ENCODE measurements around the gene NRXN2.

The NRXN2 gene

DNA sequence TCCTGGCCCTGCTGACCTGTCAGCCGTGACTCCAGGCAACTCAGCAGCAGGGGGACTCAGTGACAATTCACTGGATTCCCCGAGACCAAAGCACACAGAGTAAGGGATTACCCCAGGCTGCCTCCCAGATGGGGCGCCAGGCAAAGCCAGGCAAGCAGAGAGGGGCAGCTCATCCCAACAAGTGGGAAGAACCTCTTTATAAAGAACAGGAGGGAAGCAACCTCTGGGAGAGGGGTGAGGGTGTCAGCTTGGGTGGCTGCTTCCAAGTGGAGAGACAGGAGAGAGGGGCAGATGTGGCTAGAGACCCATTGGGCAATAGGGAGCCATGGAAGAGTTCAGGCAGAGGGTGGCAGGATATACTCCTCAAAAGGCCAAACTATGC, 130.8 kb downstream of the NRXN2 start:
- no peaks in the 10 kb centered on the region for H3K9me2 ChIP-seq (replicated peaks; ENCODE audit: control insufficient read depth, low read length)

DNA sequence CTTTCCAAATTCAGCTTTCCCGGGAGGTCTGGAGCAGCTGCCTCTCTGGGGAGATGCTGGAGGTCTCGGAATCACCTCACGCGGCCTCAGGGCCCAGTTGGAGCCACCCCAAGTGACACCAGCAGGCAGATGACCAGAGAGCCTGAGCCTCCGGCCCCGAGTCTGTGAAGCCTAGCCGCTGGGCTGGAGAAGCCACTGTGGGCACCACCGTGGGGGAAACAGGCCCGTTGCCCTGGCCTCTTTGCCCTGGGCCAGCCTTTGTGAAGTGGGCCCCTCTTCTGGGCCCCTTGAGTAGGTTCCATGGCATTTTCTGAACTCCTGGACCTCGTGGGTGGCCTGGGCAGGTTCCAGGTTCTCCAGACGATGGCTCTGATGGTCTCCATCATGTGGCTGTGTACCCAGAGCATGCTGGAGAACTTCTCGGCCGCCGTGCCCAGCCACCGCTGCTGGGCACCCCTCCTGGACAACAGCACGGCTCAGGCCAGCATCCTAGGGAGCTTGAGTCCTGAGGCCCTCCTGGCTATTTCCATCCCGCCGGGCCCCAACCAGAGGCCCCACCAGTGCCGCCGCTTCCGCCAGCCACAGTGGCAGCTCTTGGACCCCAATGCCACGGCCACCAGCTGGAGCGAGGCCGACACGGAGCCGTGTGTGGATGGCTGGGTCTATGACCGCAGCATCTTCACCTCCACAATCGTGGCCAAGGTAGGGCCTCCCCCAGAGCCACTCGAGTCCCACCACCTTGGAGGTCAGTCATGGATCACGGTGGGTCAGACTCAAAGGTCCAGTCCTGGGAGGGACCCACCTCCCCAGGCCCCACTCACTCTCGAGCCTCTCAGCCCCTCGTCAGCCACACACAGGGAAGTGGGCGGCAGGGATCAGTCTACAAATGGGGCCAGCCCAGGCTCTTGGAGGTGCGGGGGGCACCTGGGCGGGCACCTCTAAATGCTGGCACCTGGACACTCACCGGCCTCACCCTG, 131.5 kb downstream of the NRXN2 start:
- H4K20me1 ChIP-seq (ENCODE audit: control insufficient read depth, insufficient read depth, low read depth, low read length): no peaks in the 10 kb centered on the region
- no peak overlapping the region for H3K27ac ChIP-seq (ENCODE audit: low read depth, low read length)
- no peaks in the 10 kb centered on the region for H3K36me3 ChIP-seq (ENCODE audit: control insufficient read depth, low read length)
- no peak overlapping the region for H3K4me2 ChIP-seq (ENCODE audit: low read length)
- no peaks in the 10 kb centered on the region for H3F3A ChIP-seq (ENCODE audit: control insufficient read depth, insufficient read depth)
- no peak overlapping the region for H3K4me3 ChIP-seq (ENCODE audit: low read length)
- no peaks in the 10 kb centered on the region for H3K9me2 ChIP-seq (replicated peaks; ENCODE audit: control insufficient read depth, low read length)
- no peaks in the 10 kb centered on the region for H3K4me1 ChIP-seq (ENCODE audit: control insufficient read depth, low read length)
- TF ChIP-seq CTCF (IDR thresholded peaks at IDR 0.05; ENCODE audit: low read depth, low read length, poor library complexity, severe bottlenecking) (no peak), EZH2phosphoT487 (IDR thresholded peaks at IDR 0.05; ENCODE audit: borderline replicate concordance, low read length) (no peak)
- peaks cover 18% of the 10 kb centered on the region for H3K9me3 ChIP-seq (ENCODE audit: control insufficient read depth, insufficient read depth, low read length)
- H3K27me3 ChIP-seq (ENCODE audit: control insufficient read depth, low read length): no peaks in the 10 kb centered on the region
- H3K79me2 ChIP-seq (ENCODE audit: control insufficient read depth, low read length): no peaks in the 10 kb centered on the region

More for the DNA sequence above, 130.8 kb downstream of the NRXN2 start:
- Histone ChIP-seq H3F3A (ENCODE audit: control insufficient read depth, insufficient read depth) (no peaks in the 10 kb centered on the region), H3K4me3 (ENCODE audit: low read length) (no peak overlapping the region), H3K4me1 (ENCODE audit: control insufficient read depth, low read length) (no peaks in the 10 kb centered on the region), H4K20me1 (ENCODE audit: control insufficient read depth, insufficient read depth, low read depth, low read length) (no peaks in the 10 kb centered on the region), H3K27ac (ENCODE audit: low read depth, low read length) (no peak overlapping the region), H3K27me3 (ENCODE audit: control insufficient read depth, low read length) (no peaks in the 10 kb centered on the region), H3K9me3 (ENCODE audit: control insufficient read depth, insufficient read depth, low read length) (peaks cover 18% of the 10 kb centered on the region), H3K4me2 (ENCODE audit: low read length) (no peak overlapping the region), H3K36me3 (ENCODE audit: control insufficient read depth, low read length) (no peaks in the 10 kb centered on the region), H3K79me2 (ENCODE audit: control insufficient read depth, low read length) (no peaks in the 10 kb centered on the region)
- no peak for TF ChIP-seq CTCF (IDR thresholded peaks at IDR 0.05; ENCODE audit: low read depth, low read length, poor library complexity, severe bottlenecking)
- no peak for TF ChIP-seq EZH2phosphoT487 (IDR thresholded peaks at IDR 0.05; ENCODE audit: borderline replicate concordance, low read length)

DNA sequence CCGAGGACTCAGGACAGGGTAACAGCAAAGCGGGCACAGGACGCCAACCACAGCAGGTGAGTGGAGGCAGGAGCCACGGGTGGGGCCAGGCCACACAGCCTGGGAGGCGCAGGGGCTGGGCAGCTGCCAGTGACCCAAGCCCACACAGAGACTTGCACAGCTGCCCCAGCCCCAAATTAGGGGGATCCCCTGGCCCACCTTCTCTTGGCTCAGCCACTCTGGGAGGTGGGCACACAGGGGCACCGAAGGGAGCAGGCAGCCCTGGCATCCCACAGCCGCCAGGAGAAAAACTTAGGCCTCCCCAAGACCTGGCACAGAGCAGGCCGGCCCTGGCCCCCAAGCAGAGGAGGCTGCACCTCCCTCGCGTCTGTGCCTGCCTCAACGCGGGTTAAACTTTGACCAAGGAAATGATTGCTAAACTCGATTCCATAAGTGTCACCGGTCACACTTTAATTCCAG, 132.2 kb downstream of the NRXN2 start, which contains the start of gene SLC22A12:
TSS of gene SLC22A12 (plus strand) at position 458 of the 459 bp plus-strand sequence. CDS start 337 bp downstream, outside the sequence.
- no peaks in the 10 kb centered on the region for H3K27me3 ChIP-seq (ENCODE audit: control insufficient read depth, low read length)
- no peaks in the 10 kb centered on the region for H4K20me1 ChIP-seq (ENCODE audit: control insufficient read depth, insufficient read depth, low read depth, low read length)
- H3K9me2 ChIP-seq (replicated peaks; ENCODE audit: control insufficient read depth, low read length): no peaks in the 10 kb centered on the region
- H3K27ac ChIP-seq (ENCODE audit: low read depth, low read length): no peak within 1 kb of the TSS
- no peaks in the 10 kb centered on the region for H3K36me3 ChIP-seq (ENCODE audit: control insufficient read depth, low read length)
- no peaks in the 10 kb centered on the region for H3F3A ChIP-seq (ENCODE audit: control insufficient read depth, insufficient read depth)
- no peak within 1 kb of the TSS for H3K4me3 ChIP-seq (ENCODE audit: low read length)
- TF ChIP-seq EZH2phosphoT487 (IDR thresholded peaks at IDR 0.05; ENCODE audit: borderline replicate concordance, low read length) (no peak), CTCF (IDR thresholded peaks at IDR 0.05; ENCODE audit: low read depth, low read length, poor library complexity, severe bottlenecking) (no peak)
- no peak within 1 kb of the TSS for H3K4me2 ChIP-seq (ENCODE audit: low read length)
- peaks cover 15% of the 10 kb centered on the region for H3K9me3 ChIP-seq (ENCODE audit: control insufficient read depth, insufficient read depth, low read length)
- H3K79me2 ChIP-seq (ENCODE audit: control insufficient read depth, low read length): no peaks in the 10 kb centered on the region
- H3K4me1 ChIP-seq (ENCODE audit: control insufficient read depth, low read length): no peaks in the 10 kb centered on the region
